Cerebellar cortex (tissue), 1 donor: ENCODE data around the gene ALPG.
"Not testable (repeated sequence)": the region's sequence is repeated elsewhere in the genome, so short reads cannot be mapped to it uniquely, and the experiment has no call there.

Source experiments
- DNase-seq: peaks from one replicate; pipeline ENCODE4 v3.0.0-alpha.2; 2015; ENCODE audit warnings: low spot score

Gene ALPG

DNA sequence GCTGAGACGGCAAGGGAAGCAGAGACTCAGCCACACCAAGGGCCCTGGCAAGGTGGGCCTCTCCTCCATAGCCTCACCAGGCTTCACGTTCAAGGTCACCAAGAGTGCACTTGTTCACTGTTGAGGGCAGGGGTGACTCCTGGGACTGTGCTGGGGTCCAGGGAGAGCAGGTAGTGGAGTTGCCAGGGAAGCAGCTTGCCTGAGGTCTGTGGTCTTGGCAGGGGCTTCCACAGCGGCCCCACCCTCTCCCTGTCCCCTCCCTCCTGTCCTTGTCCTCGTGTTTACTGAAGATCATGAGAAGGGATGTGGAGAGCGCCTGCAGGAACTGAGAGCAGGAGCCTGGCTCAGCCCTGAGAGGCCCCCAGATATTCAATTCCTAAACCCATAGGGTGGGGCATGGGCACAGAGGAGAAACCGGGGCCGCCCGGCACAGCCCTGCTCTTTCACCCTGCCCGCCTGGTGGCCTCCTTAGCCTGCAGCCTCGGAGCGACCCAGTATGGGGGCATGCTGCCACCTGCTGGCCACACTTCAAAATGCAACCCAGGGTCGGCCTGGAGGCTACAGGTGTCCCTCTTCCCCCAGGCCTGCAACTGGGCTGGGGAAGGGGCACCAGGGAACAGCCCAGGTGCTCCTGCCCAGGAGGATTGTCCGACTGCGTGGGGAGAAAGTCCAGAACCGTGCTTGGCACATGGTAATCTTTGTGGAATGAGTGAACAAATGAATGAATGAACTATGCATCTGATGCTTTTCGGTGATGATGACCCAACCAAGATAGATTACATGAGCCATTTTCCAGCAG is 33.8 kb downstream of the ALPG start:
- DNase-seq, result peak; percentile 75

GRCh38 chr2:232441147-232441651 is 34.6 kb downstream of the ALPG start:
- DNase-seq, result no peak

GRCh38 chr2:232441922-232442321 is 35.3 kb downstream of the ALPG start:
- not testable (repeated sequence) for DNase-seq

DNA sequence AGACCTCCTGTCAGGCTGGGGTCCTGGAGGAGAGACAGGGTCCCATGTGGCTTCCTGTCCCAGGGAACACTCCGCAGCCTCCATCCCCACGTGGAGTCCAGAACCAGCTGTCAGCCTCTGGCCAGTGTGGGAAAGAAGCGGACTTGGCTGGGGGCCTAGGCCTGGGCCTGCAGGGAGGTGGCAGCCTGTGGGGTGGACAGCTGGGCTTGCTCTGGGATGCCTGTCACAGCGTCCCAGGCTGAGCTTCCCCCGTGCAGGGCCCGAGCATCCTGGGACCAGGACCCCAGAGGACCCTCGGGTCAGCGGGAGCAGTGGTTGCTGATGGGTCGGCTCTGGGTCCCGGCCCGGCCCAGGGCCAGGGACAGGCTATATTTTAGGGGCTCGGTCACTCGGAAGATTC is 35.8 kb downstream of the ALPG start:
- DNase-seq, result not testable (repeated sequence)

DNA sequence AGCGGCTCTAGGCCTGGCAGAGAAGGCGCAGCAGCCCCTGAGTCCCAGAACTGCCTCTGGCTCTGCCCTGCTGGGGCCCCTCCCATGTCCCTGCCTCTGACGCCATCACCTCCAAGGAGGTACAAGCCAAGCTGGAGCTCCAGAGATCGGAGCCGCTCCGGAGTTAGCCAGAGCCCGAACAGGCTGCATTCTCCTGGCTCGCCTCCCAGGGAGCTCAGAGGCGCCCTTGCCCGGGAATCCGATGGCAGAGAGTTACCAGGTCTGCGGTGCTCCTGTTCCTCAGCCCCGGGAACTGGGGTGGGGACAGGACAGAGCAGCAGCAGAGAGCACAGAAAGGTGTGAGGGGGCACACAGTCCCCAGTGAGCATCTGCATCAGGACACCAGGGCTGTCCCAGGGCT is 36.4 kb downstream of the ALPG start:
- DNase-seq, result not testable (repeated sequence)

DNA sequence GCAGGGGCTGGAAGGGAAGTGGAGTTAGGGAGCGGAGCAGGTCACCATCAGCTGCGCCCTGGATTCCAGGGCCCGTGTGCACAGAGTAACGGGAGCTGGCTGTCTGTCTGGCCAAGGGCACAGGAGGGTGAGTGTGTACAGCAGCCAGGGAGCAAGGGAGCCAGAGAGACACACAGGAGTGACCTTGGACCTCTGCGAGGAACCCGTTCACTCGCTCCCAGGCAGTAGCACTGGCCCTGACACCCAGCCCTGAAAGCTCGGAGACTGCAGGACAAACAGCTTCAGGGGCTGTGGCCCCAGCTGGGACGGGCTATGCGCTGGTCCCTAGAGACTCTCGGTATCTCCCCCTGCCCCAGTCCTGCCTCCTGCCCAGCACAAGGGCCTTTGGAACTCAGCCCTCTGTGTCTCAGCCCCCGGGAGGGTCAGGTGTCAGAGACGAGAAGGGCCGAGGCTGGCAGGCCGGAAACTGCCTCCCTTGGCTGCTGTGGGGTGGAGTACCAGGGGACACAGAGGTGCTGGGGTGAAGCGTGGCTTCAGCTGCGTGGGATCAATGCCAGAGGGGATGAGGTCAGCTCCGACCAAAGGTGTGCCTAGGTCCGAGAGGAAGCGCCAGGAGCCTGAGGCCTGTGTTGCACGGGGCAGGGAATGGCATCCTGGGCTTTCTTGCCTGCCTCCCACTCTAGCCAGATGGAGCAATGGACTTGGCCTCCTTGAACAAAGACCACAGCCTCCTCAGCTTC is 37.2 kb downstream of the ALPG start:
- not testable (repeated sequence) for DNase-seq

GRCh38 chr2:232444409-232445148 is 37.9 kb downstream of the ALPG start:
- DNase-seq, result peak; percentile 42

GRCh38 chr2:232445149-232445885 is 38.7 kb downstream of the ALPG start:
- DNase-seq, result not testable (repeated sequence)

GRCh38 chr2:232446266-232446777 is 39.7 kb downstream of the ALPG start:
- DNase-seq, result not testable (repeated sequence)

GRCh38 chr2:232447091-232447620 is 40.5 kb downstream of the ALPG start:
- no peak for DNase-seq

- DNase-seq, result no peak
Observed at GRCh38 chr2:232447638-232448303, 41.1 kb downstream of the ALPG start.

DNA sequence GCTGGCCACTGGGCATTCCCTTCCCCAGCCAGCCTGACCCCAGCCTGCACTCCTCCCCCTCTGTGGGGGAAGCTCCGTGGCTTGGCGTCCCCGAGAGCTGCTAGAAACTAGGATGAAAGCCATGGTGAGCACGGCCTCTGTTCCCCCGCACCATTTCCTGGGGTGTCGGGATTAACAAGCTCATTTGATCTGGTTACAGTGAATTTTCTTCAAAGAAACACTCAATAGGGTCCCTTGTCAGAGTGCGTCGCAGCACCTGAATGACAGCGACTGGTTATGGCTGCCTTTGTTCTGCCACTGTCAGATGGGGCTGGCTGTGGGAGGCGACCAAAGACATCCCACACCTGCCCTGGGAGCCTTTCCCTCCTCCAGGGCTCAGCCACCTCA is 41.7 kb downstream of the ALPG start:
- no peak for DNase-seq

DNA sequence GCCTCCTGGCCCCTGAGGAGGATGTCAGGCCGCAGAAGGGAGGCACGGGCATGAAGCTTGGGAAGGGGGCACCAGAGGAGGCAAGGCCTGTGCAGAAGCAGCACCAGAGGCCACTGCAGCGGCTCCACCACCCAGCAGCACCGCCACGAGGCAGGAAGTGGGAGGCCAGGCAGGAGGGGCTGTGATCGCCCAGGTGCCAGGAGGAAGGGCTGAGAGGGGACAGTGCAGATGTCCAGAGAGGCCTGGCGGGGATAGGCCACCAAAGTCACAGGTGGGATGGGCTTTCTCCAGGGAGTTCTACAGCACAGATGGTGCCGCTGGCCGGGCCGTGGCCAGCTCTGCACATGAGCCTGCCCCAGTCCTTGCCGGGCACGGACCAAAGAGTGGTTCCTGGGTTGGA is 43.3 kb downstream of the ALPG start:
- DNase-seq, result no peak

- not testable (repeated sequence) for DNase-seq
Observed at GRCh38 chr2:232451645-232452044, 45.0 kb downstream of the ALPG start.

GRCh38 chr2:232454630-232455029 is 48.0 kb downstream of the ALPG start:
- no peak for DNase-seq

DNA sequence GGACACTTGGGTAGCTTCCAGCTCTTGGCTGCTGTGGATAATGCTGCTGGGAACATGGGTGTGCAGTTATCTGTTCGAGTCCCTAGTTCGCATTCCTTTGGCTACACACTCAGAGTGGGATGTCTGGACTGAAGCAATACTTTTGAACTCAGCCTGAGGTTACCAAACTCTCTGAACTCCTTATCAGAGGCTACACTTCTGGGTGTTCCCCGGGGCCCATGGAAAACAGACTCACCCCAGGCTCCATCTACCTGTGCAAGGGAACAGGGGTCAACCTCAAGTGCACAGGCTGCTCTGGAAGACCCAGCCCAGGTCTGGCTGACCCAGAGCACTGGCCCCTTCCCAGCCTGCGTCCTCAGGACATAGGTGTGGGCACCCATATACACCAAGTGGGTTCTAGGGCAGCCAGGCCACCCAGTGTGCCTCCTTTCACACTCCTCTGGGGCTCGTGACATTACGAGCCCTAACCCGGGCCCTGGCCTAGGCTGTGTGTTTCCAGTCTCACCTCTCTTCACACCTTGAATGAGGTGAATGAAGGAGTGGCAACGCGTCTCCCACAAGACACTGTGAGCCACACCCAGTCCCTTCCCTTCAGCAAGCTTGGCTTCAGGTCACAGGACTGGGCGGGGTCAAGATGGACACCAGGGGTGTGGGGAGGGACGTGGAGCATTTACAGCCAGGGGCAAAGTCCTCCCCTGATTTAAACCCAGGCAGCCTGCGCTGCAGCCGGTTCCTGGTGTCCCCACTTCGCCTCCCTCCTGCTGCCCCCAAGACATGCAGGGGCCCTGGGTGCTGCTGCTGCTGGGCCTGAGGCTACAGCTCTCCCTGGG is 49.0 kb downstream of the ALPG start, which contains the start of gene ALPI:
Gene ALPI, plus strand, starts transcription at position 728 of the 830 bp plus-strand sequence. Its CDS starts 47 bp downstream, at position 775.
- DNase-seq, result no peak

GRCh38 chr2:232456296-232457120 is 49.9 kb downstream of the ALPG start:
- no peak for DNase-seq

- DNase-seq, result no peak
Observed at GRCh38 chr2:232457121-232458011, 50.7 kb downstream of the ALPG start.
